HEK293 (cell line): ENCODE measurements around the gene ARHGEF12.

Experiments used
- AEBP2 ChIP-seq: fragments of 450-650 bp; formaldehyde crosslinking; IDR thresholded peaks from 2 replicates; pipeline ENCODE4 v1.5.1; 2016; ENCODE audit warnings: missing biosample characterization, missing genetic modification characterization, borderline replicate concordance
- GLIS2 ChIP-seq: fragments of 450-650 bp; formaldehyde crosslinking; IDR thresholded peaks from 2 replicates; pipeline ENCODE4 v1.5.1; 2016; ENCODE audit warnings: missing biosample characterization, missing genetic modification characterization
- MEIS1 ChIP-seq: sonication (generic); formaldehyde crosslinking; IDR thresholded peaks from 2 replicates; pipeline ENCODE4 v1.8.1; 2022; ENCODE audit warnings: missing genetic modification reagents, mild to moderate bottlenecking, borderline replicate concordance
- PATZ1 ChIP-seq: fragments of 450-650 bp; formaldehyde crosslinking; IDR thresholded peaks from 2 replicates; pipeline ENCODE4 v1.5.1; 2016; ENCODE audit warnings: missing biosample characterization, missing genetic modification characterization
- SALL2 ChIP-seq: fragments of 450-650 bp; formaldehyde crosslinking; IDR thresholded peaks from 2 replicates; pipeline ENCODE4 v1.5.0; 2017; ENCODE audit warnings: missing biosample characterization, mild to moderate bottlenecking, missing genetic modification characterization, borderline replicate concordance
- ZBTB1 ChIP-seq: fragments of 450-650 bp; formaldehyde crosslinking; IDR thresholded peaks from 2 replicates; pipeline ENCODE4 v1.5.1; 2016; ENCODE audit warnings: missing biosample characterization, missing genetic modification characterization
- ZBTB20 ChIP-seq: fragments of 450-650 bp; formaldehyde crosslinking; IDR thresholded peaks from 2 replicates; pipeline ENCODE4 v1.5.1; 2016; ENCODE audit warnings: missing biosample characterization, missing genetic modification characterization
- ZBTB7A ChIP-seq: fragments of 450-650 bp; formaldehyde crosslinking; IDR thresholded peaks from 2 replicates; pipeline ENCODE4 v1.5.1; 2016; ENCODE audit warnings: low read depth, missing biosample characterization, missing genetic modification characterization
- ZNF239 ChIP-seq: fragments of 450-650 bp; formaldehyde crosslinking; IDR thresholded peaks from 2 replicates; pipeline ENCODE4 v1.5.1; 2016; ENCODE audit warnings: missing biosample characterization, missing genetic modification characterization
- ZNF362 ChIP-seq: fragments of 450-650 bp; formaldehyde crosslinking; IDR thresholded peaks from 2 replicates; pipeline ENCODE4 v1.5.1; 2016; ENCODE audit warnings: missing biosample characterization, missing genetic modification characterization
- ZNF423 ChIP-seq: fragments of 450-650 bp; formaldehyde crosslinking; IDR thresholded peaks from 2 replicates; pipeline ENCODE4 v1.5.1; 2016; ENCODE audit warnings: missing biosample characterization, missing genetic modification characterization
- ZNF473 ChIP-seq: fragments of 450-650 bp; formaldehyde crosslinking; IDR thresholded peaks from 2 replicates; pipeline ENCODE4 v1.5.1; 2017; ENCODE audit warnings: missing biosample characterization, missing genetic modification characterization
- ZNF548 ChIP-seq: fragments of 450-650 bp; formaldehyde crosslinking; IDR thresholded peaks from 2 replicates; pipeline ENCODE4 v1.5.1; 2016; ENCODE audit warnings: missing biosample characterization, missing genetic modification characterization
- ZNF645 ChIP-seq: fragments of 450-650 bp; formaldehyde crosslinking; IDR thresholded peaks from 2 replicates; pipeline ENCODE4; 2016; ENCODE audit warnings: missing biosample characterization, missing genetic modification characterization
- ZNF692 ChIP-seq: fragments of 450-650 bp; formaldehyde crosslinking; IDR thresholded peaks from 2 replicates; pipeline ENCODE4 v1.5.1; 2016; ENCODE audit warnings: missing biosample characterization, missing genetic modification characterization
- ZNF768 ChIP-seq: fragments of 450-650 bp; formaldehyde crosslinking; IDR thresholded peaks from 2 replicates; pipeline ENCODE4 v1.5.1; 2018; ENCODE audit warnings: missing biosample characterization, mild to moderate bottlenecking, missing genetic modification characterization
- ZSCAN30 ChIP-seq: fragments of 450-650 bp; IDR thresholded peaks from 2 replicates; pipeline ENCODE4 v1.5.1; 2018; ENCODE audit warnings: missing biosample characterization, mild to moderate bottlenecking, missing genetic modification characterization, moderate library complexity
- TF ChIP-seq, protein P1 (sequence below): fragments of 450-650 bp; formaldehyde crosslinking; IDR thresholded peaks from 2 replicates; pipeline ENCODE4 v1.5.1; 2016; ENCODE audit warnings: missing biosample characterization, missing genetic modification characterization
- TF ChIP-seq, protein P2 (sequence below): fragments of 450-650 bp; formaldehyde crosslinking; IDR thresholded peaks from 2 replicates; pipeline ENCODE4 v1.5.1; 2016; ENCODE audit warnings: missing biosample characterization, missing genetic modification characterization, borderline replicate concordance
- TF ChIP-seq, protein P3 (sequence below): sonication (generic); formaldehyde crosslinking; IDR thresholded peaks from 2 replicates; pipeline ENCODE4 v1.8.1; 2022; ENCODE audit warnings: mild to moderate bottlenecking, moderate library complexity, missing genetic modification reagents

The ARHGEF12 gene

DNA sequence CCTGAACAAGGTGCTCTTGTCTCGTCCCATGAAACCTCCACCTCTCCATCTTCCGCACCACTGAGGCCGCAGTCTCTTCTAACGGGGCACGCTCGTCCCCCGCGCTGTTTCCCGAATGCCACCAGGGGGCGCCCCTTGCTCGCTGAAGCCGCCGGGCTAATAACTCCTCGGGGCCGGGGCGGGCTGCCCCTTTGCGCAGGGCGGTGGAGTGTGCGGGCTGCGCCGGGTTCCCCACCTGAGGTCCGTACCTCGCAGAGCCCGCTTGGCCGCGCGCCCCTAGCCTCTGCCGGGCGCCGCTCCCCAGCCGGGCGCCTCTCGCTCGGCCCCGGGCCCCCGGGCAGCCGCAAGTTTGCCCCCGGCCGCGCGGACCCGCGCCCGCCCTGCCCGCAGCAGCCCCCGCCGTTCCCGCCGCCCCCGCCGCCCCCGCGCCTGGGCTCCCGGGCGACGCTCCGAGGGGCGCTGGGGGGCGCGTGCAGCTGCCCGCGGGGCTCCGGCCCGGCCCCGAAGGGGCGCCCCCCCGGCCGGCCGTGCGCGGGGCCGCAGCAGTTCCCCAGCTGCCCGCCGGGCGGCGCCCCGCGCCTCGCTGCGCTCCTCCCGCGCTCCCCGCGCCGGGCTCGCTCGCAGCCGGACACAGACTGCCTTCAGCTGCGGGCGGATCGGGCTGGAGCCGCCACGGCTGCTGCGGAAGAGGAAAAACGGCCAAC, 175.1 kb downstream of the ARHGEF12 start, which contains the start of gene GRIK4 (continued):
- TF ChIP-seq, protein P1, sequence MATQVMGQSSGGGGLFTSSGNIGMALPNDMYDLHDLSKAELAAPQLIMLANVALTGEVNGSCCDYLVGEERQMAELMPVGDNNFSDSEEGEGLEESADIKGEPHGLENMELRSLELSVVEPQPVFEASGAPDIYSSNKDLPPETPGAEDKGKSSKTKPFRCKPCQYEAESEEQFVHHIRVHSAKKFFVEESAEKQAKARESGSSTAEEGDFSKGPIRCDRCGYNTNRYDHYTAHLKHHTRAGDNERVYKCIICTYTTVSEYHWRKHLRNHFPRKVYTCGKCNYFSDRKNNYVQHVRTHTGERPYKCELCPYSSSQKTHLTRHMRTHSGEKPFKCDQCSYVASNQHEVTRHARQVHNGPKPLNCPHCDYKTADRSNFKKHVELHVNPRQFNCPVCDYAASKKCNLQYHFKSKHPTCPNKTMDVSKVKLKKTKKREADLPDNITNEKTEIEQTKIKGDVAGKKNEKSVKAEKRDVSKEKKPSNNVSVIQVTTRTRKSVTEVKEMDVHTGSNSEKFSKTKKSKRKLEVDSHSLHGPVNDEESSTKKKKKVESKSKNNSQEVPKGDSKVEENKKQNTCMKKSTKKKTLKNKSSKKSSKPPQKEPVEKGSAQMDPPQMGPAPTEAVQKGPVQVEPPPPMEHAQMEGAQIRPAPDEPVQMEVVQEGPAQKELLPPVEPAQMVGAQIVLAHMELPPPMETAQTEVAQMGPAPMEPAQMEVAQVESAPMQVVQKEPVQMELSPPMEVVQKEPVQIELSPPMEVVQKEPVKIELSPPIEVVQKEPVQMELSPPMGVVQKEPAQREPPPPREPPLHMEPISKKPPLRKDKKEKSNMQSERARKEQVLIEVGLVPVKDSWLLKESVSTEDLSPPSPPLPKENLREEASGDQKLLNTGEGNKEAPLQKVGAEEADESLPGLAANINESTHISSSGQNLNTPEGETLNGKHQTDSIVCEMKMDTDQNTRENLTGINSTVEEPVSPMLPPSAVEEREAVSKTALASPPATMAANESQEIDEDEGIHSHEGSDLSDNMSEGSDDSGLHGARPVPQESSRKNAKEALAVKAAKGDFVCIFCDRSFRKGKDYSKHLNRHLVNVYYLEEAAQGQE: no peak
- TF ChIP-seq ZNF692 (0 out of 2 replicates have a peak, but pooled peaks have one; percentile 47), MEIS1 (no peak), SALL2 (tag by site-specific recombination) (no peak), AEBP2 (tag by site-specific recombination) (no peak), PATZ1 (tag by site-specific recombination) (peak; percentile 68), ZNF473 (tag by site-specific recombination) (no peak), ZNF239 (tag by site-specific recombination) (no peak), ZNF548 (tag by site-specific recombination) (no peak), ZNF768 (tag by site-specific recombination) (no peak), ZBTB7A (tag by site-specific recombination) (no peak), GLIS2 (0 out of 2 replicates have a peak, but pooled peaks have one; percentile 26), ZNF423 (tag by site-specific recombination) (no peak), ZBTB20 (tag by site-specific recombination) (0 out of 2 replicates have a peak, but pooled peaks have one; percentile 18), ZNF362 (tag by site-specific recombination) (no peak), ZSCAN30 (peak; percentile 87; the same call in 1 of the 2 replicates), ZBTB1 (tag by site-specific recombination) (peak; percentile 75; the same call in 1 of the 2 replicates), ZNF645 (tag by site-specific recombination) (no peak)
- TF ChIP-seq, protein P2, sequence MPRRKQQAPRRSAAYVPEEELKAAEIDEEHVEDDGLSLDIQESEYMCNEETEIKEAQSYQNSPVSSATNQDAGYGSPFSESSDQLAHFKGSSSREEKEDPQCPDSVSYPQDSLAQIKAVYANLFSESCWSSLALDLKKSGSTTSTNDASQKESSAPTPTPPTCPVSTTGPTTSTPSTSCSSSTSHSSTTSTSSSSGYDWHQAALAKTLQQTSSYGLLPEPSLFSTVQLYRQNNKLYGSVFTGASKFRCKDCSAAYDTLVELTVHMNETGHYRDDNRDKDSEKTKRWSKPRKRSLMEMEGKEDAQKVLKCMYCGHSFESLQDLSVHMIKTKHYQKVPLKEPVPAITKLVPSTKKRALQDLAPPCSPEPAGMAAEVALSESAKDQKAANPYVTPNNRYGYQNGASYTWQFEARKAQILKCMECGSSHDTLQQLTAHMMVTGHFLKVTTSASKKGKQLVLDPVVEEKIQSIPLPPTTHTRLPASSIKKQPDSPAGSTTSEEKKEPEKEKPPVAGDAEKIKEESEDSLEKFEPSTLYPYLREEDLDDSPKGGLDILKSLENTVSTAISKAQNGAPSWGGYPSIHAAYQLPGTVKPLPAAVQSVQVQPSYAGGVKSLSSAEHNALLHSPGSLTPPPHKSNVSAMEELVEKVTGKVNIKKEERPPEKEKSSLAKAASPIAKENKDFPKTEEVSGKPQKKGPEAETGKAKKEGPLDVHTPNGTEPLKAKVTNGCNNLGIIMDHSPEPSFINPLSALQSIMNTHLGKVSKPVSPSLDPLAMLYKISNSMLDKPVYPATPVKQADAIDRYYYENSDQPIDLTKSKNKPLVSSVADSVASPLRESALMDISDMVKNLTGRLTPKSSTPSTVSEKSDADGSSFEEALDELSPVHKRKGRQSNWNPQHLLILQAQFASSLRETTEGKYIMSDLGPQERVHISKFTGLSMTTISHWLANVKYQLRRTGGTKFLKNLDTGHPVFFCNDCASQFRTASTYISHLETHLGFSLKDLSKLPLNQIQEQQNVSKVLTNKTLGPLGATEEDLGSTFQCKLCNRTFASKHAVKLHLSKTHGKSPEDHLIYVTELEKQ (tag by site-specific recombination): no peak
- TF ChIP-seq, protein P3, sequence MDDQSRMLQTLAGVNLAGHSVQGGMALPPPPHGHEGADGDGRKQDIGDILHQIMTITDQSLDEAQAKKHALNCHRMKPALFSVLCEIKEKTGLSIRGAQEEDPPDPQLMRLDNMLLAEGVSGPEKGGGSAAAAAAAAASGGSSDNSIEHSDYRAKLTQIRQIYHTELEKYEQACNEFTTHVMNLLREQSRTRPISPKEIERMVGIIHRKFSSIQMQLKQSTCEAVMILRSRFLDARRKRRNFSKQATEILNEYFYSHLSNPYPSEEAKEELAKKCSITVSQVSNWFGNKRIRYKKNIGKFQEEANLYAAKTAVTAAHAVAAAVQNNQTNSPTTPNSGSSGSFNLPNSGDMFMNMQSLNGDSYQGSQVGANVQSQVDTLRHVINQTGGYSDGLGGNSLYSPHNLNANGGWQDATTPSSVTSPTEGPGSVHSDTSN (CRISPR knock-in tag): no peak
